Stimulated activated CD8-positive, alpha-beta memory T cell treated with anti-CD3 and anti-CD28 coated beads, Interleukin-15, amount 100 ng/mL, for 24 hours (primary cell): ENCODE measurements around the gene SLC2A11.
"Not testable (repeated sequence)": the region's sequence is repeated elsewhere in the genome, so short reads cannot be mapped to it uniquely, and the experiment has no call there.

Experiments used
- DNase-seq: peaks from one replicate; pipeline ENCODE4 v3.0.0-alpha.2; 2020; ENCODE audit warnings: low read depth

SLC2A11 gene

GRCh38 chr22:23847310-23847920 is 10.3 kb upstream of the SLC2A11 start:
- no peak for DNase-seq

DNA sequence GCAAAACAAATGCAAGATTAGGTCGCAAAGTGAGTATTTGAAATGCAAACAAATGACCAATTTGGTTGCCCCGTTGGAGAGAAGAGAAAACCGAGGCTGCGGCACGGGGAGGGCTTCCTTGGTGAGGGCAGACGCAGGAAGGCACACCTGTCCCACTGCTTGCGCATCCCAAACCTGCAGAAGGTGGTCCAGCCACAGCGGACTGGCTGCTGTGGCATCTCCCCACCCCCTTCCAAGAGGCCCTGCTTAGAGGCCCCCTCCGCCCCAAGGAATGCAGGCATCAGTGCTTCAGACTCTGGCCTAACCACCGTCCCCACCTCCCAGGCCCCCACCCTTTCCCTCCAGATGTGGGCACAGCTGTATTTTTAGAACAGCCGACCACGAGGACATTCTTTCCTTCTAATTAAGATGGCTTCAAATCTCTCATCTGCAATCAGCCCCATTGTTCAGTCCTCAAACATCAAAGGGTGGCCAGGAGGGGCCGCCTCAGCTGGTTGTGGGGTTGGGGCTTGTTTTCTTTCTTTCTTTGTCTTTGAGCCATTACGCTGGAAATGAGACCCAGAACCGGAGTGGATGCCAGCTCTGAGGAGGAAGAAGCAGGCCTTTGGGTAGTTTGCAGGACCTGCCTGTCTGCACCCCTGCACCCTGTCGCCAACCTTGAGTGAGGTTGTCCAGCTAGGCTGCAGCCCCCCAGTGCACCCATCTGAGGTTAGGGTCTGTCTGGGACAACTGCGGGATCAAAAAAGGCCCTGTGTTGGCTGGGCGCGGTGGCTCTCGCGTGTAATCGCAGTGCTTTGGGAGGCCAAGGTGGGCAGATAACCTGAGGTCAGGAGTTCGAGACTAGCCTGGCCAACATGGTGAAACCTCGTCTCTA is 9.4 kb upstream of the SLC2A11 start:
- DNase-seq: no peak

GRCh38 chr22:23849009-23850006 is 8.4 kb upstream of the SLC2A11 start:
- peak; percentile 89 for DNase-seq

GRCh38 chr22:23850136-23850611 is 7.5 kb upstream of the SLC2A11 start:
- no peak for DNase-seq

DNA sequence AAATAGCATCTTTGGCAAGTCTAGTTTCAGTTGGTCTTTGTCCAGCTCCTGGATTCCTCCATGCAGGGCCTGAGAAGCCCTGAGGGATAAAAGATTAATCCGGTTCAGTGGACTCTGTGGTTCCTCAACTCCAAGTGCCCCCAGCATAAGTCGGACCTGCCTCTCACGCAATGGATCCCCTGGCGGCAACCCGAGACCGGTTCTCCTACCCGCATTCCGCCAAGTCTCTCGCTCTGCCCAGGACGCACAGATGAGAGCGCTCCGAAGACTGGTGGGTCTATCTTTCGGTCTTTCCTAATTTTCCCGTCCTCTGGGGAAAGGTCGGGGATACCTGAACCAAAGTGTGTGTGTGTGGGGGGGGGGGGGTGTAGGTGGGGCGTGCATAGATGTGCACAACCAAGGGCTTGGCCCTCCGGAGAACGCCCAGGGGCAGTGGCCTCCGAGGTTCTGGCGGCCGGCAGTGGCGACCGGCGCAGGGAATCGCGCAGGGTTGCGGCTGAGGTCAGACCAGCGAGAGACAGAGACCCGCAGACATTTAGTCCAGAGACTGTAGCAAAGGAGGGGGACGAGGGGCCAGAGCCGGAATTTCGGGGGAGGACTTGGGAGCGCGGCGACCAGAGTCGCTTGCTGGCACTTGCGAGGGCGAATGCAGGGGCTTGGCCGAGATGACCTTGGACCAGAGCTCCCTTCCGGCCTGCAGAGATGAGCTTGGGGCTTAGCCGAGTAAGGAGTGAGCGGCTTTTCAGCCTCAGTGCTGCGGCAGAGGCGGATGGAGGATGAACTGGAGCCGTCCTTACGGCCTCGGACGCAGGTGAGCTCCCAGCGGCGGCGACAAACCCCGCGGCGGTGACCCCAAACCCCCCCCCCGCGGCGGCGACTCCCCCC is 712 bp upstream of the SLC2A11 start:
- no peak for DNase-seq

GRCh38 chr22:23858484-23858815 is 775 bp downstream of the SLC2A11 start:
- DNase-seq: no peak

GRCh38 chr22:23859201-23859600 is 1.5 kb downstream of the SLC2A11 start:
- DNase-seq: no peak

DNA sequence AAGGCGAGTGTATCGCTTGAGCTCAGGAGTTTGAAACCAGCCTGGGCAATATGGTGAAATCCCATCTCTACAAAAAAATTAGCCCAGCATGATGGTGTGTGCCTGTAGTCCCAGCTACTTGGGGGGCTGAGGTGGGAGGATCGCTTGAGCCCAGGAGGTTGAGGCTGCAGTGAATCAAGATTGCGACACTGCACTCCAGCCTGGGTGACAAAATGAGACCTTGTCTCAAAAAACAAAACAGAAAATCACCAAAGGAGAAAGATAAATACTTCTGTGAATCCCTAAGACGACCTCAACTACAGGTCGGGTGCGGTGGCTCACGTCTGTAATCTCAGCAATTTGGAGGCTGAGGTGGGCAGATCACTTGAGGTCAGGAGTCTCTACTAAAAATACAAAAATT is 2.5 kb downstream of the SLC2A11 start:
- DNase-seq: not testable (repeated sequence)

- no peak for DNase-seq
Measured at GRCh38 chr22:23862103-23862502, 4.4 kb downstream of the SLC2A11 start.

GRCh38 chr22:23864499-23865154 is 7.0 kb downstream of the SLC2A11 start:
- not testable (repeated sequence) for DNase-seq

GRCh38 chr22:23868580-23868979 is 10.9 kb downstream of the SLC2A11 start:
- no peak for DNase-seq

DNA sequence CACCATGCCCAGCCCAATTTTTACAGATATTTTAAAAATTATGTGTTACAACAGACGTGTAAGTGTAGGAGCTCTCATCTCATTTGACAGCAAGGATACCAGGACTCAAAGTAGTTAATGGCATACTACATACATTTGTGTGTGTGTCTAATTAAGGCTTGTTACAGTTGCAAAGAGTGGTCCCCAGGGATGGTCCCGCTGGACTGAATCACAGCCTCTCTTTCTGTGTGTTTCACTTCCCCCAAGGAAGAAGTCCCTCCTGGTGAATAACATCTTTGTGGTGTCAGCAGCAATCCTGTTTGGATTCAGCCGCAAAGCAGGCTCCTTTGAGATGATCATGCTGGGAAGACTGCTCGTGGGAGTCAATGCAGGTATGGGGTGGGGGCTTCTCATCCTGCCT is 17.2 kb downstream of the SLC2A11 start:
- no peak for DNase-seq

DNA sequence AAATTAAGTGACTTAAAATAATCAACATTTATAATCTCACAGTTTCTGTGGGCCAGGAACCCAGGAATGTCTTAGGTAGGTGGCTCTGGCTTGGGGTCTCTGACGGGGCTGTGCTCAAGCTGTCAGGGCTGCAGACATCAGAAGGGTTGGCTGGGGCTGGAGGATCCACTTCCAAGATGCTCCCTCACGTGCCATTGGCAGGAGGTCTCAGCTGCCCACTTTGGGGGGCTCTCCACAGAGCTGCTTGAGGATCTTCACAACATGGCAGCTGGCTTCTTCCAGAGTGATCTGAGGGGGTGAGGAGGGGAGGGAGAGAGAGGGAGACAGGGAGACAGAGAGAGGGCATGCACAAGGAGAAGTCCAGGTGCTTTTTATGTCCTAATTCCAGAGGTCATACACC is 18.1 kb downstream of the SLC2A11 start:
- DNase-seq: no peak

DNA sequence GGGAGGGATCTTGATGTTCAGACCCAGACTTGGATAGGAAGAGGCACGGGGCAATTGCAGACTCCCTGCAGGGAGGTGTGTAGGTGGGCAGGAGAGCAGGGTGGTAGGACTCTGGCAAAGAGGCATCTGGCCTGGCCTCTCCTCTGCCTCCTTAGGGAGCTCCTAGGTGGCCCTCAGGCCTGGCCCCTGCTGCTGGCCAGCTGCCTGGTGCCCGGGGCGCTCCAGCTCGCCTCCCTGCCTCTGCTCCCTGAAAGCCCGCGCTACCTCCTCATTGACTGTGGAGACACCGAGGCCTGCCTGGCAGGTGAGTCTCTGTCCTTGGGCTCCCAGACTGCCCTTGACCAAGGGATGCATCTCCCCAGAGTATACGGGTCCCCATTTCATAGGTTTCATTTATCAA is 19.9 kb downstream of the SLC2A11 start:
- no peak for DNase-seq

- no peak for DNase-seq
Measured at GRCh38 chr22:23878219-23878618, 20.5 kb downstream of the SLC2A11 start.

DNA sequence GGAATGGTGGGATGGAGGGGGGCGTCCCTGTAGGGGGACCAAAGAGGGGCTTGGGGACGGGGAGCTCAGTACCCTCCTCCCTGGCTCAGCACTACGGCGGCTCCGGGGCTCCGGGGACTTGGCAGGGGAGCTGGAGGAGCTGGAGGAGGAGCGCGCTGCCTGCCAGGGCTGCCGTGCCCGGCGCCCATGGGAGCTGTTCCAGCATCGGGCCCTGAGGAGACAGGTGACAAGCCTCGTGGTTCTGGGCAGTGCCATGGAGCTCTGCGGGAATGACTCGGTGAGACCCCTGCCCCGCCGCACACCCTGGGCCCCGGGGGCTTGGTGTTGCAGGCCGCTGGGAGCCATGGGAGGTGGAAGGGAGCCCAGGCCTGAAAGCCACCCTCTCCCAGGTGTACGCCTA is 24.7 kb downstream of the SLC2A11 start:
- DNase-seq: no peak

DNA sequence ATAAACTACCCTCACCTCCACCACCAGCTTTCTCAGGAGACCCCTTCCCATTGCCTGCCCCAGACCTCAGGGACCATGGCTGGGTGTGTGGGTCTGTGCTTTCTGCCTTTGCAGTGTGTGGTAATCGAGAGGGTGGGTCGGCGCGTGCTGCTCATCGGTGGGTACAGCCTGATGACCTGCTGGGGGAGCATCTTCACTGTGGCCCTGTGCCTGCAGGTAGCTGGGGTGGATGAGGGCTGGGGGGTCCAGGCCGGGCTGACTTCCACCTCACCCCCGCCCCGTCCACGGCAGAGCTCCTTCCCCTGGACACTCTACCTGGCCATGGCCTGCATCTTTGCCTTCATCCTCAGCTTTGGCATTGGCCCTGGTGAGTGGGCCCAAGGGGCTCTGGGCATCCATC is 26.0 kb downstream of the SLC2A11 start:
- no peak for DNase-seq

DNA sequence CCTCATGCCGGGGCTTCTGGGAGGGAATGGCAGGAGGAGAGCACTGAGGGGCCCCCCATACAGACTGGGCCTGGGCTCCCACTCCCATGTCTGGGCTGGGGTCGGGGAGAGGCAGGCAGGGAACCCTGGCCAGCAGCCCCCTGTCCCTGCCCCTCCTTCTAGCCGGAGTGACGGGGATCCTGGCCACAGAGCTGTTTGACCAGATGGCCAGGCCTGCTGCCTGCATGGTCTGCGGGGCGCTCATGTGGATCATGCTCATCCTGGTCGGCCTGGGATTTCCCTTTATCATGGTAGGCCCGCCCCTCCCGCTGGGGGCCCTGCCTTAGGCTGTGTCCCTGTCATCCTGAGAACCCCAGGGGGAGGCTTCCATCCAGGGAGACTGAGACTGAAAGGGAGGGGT is 26.5 kb downstream of the SLC2A11 start:
- DNase-seq: no peak

DNA sequence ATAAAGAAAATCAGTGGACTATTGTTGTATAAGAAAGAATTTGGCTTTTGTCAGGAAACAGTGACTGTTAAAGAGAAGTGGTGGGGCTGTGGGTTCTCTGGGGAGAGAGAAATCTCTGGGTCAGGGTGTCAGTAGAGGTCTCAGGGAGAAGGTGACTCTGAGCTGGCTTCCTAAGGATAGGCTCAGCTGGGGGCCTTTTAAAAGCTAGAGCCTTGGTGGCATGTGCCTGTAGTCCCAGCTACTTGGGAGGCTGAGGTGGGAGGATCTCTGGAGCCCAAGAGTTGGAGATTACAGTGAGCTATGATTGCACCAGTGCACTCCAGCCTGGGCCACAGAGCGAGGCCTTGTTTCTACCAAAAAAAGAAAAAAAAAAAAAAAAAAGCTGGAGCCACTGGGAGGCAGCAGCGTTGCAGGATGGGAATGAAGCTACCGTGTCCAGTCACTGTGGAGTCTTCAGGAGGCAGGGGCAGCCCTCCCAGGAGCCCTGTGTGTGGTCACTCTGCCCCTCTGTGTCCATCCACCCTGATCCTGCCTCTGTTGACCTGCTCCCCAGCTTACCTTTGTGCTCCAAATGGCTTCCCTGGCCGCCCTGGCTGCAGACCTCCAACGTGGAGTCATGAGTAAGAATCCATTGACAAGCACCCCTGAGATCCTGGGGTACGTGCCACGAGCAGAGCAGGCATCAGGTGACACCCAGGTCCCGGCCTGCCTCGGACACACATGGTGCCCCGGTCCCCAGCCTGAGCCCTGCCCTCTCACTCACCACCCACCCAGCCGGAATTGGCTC is 31.1 kb downstream of the SLC2A11 start:
- no peak for DNase-seq

DNA sequence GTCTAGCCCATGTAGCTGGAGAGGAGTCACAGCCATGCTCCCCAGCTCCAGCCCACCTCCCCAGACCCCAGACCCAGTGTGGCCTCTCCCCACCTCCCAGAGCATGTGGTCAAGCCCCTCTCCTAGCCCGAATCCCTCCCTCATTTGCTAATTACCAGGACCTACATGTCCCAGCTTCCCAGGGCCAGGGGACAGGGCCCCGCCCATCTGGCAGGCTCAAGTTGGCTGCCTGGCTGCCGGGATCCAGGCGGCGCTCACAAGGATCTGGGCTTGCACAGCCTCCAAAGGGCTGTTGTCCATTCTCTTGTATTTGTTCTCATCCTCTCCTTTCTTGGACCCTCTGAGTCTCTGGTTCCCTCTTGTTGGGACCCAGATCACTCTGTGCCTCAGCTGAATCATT is 31.9 kb downstream of the SLC2A11 start:
- no peak for DNase-seq
